HUES64 (cell line): ENCODE measurements around the gene SCNN1A.
A peak's percentile ranks its signal among the peaks of the same experiment; 100 is the strongest.

ENCODE experiments used
- H3K27ac ChIP-seq: 2 replicates; pipeline ENCODE4 v1.7.0; 2013; ENCODE audit warnings: low read depth, low read length, inconsistent platforms
- H3K27me3 ChIP-seq: 2 replicates; pipeline ENCODE4 v1.6.1; 2013; ENCODE audit warnings: mild to moderate bottlenecking, low read length; ENCODE audit not compliant: insufficient read depth
- H3K36me3 ChIP-seq: 2 replicates; pipeline ENCODE4 v1.6.1; 2013; ENCODE audit warnings: mild to moderate bottlenecking, low read length; ENCODE audit not compliant: insufficient read depth
- H3K4me1 ChIP-seq: 2 replicates; pipeline ENCODE4 v1.6.1; 2013; ENCODE audit warnings: mild to moderate bottlenecking, low read length, moderate library complexity; ENCODE audit not compliant: insufficient read depth
- H3K4me3 ChIP-seq: 2 replicates; pipeline ENCODE4 v1.5.1; 2013; ENCODE audit warnings: mild to moderate bottlenecking, low read length, moderate library complexity
- H3K9ac ChIP-seq: 2 replicates; pipeline ENCODE4 v1.6.1; 2013; ENCODE audit warnings: mild to moderate bottlenecking, low read depth, low read length
- H3K9me3 ChIP-seq: 2 replicates; pipeline ENCODE4 v1.6.1; 2013; ENCODE audit warnings: low read depth, low read length; ENCODE audit not compliant: insufficient read depth
- WGBS: fragments of 150-250, 120-280 bp; methylation state at CpG from one replicate; pipeline ENCODE4 v1.1.7; 2013; ENCODE audit warnings: missing lambda C conversion rate; 5-methylcytosine and 5-hydroxymethylcytosine counted together

Gene SCNN1A

DNA sequence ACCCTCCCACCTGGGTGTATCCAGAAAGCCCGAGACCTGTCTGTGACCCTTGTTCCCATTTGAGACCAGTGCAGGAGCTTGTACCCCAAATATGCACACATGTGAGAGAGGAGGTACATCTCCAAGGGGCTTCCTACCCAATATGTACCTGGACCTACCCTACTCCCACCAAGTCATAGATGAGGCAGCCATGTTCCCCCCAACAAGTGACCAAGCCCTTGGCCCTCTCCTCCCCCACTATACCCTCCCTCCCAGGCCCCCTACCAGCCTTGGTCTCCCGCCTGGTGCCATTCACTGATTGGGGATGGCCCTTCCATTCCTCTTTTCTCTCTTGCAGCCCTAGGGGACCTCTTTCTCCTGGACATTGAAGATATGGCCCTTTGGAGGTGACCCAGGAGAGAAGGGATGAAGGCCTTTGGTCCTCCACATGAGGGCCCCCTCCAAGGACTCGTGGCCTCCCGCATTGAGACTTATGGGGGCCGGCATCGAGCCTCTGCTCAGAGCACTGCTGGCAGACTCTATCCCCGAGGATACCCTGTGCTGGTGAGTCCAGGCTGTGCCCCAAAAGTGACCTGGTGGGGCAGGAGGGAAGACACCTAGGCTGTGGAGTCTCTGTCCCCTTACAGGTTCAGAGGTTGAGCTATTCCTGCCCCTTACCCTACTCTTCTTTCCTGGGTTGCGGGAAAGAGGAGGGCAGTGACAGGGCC, 63.4 kb downstream of the SCNN1A start:
- H3K36me3 ChIP-seq: peaks cover 17% of the 10 kb centered on the region
- 87% methylated on average over 8 of the region's 8 CpGs for WGBS
- no peak overlapping the region for H3K9ac ChIP-seq
- H3K27ac ChIP-seq: no peak overlapping the region
- H3K4me3 ChIP-seq: no peak overlapping the region
- peaks cover 6% of the 10 kb centered on the region for H3K27me3 ChIP-seq
- H3K9me3 ChIP-seq: no peaks in the 10 kb centered on the region
- peaks cover 16% of the 10 kb centered on the region for H3K4me1 ChIP-seq

GRCh38 chr12:6310771-6311610, 64.4 kb downstream of the SCNN1A start:
- 14% methylated on average over 43 of the region's 43 CpGs for WGBS
- H3K9ac ChIP-seq: peak overlapping the region; percentile 47; the same call in 1 of the 2 replicates
- peaks cover 6% of the 10 kb centered on the region for H3K27me3 ChIP-seq
- no peak overlapping the region for H3K27ac ChIP-seq
- peaks cover 17% of the 10 kb centered on the region for H3K36me3 ChIP-seq
- peak overlapping the region; percentile 58 for H3K4me3 ChIP-seq
- H3K4me1 ChIP-seq: peaks cover 12% of the 10 kb centered on the region
- no peaks in the 10 kb centered on the region for H3K9me3 ChIP-seq

GRCh38 chr12:6307529-6307928, 67.8 kb downstream of the SCNN1A start:
- 85% methylated on average over 5 of the region's 5 CpGs for WGBS

DNA sequence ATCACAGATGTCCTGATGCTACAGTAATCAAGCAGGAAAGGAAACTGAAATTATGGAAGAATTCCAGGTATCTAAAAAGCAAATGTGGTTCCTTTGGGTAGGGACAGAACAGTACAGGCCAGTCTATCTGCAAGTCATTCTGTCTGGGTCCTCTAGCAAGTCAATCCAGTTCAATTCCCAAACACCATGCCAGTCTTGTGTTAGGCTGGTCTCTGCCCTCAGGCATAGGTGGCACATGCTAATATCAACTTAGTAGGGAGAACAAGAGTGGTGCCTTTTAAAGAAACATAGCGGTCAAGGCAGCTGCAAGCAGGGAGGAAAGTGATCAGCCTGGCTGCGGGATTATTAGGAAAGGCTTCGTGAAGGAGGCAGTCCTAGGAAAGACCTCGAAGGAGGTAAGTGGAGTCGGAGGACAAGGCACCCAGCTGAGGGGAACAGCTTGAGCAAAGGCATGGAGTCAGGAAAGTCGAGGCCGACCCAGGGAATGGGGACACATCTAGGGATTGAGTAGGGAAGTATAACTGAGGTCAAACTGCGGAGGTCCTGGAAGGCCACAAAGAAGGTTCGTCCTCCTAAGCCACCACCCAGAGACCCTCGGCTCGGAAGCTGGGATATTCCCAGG, 68.7 kb downstream of the SCNN1A start:
- H3K36me3 ChIP-seq: no peaks in the 10 kb centered on the region
- peaks cover 6% of the 10 kb centered on the region for H3K27me3 ChIP-seq
- no peak overlapping the region for H3K4me3 ChIP-seq
- no peaks in the 10 kb centered on the region for H3K9me3 ChIP-seq
- WGBS: 89% methylated on average over 11 of the region's 11 CpGs
- no peak overlapping the region for H3K9ac ChIP-seq
- no peak overlapping the region for H3K27ac ChIP-seq
- H3K4me1 ChIP-seq: peaks cover 6% of the 10 kb centered on the region; the same call in 1 of the 2 replicates

More at GRCh38 chr12:6307529-6307928, 67.8 kb downstream of the SCNN1A start:
- no peak overlapping the region for H3K9ac ChIP-seq
- no peaks in the 10 kb centered on the region for H3K9me3 ChIP-seq
- H3K36me3 ChIP-seq: no peaks in the 10 kb centered on the region
- H3K27me3 ChIP-seq: peaks cover 6% of the 10 kb centered on the region
- no peak overlapping the region for H3K4me3 ChIP-seq
- H3K27ac ChIP-seq: no peak overlapping the region
- H3K4me1 ChIP-seq: peaks cover 6% of the 10 kb centered on the region; the same call in 1 of the 2 replicates

GRCh38 chr12:6306151-6306550, 69.2 kb downstream of the SCNN1A start:
- 97% methylated on average over 6 of the region's 6 CpGs for WGBS
- Histone ChIP-seq H3K36me3 (no peaks in the 10 kb centered on the region), H3K27me3 (peaks cover 6% of the 10 kb centered on the region), H3K4me3 (no peak overlapping the region), H3K9ac (no peak overlapping the region), H3K27ac (no peak overlapping the region), H3K4me1 (peaks cover 3% of the 10 kb centered on the region; the same call in 1 of the 2 replicates), H3K9me3 (no peaks in the 10 kb centered on the region)

- H3K4me1 ChIP-seq: no peaks in the 10 kb centered on the region
- no peak overlapping the region for H3K4me3 ChIP-seq
- no peaks in the 10 kb centered on the region for H3K36me3 ChIP-seq
- no peak overlapping the region for H3K27ac ChIP-seq
- no peaks in the 10 kb centered on the region for H3K9me3 ChIP-seq
- 90% methylated on average over 5 of the region's 5 CpGs for WGBS
- no peak overlapping the region for H3K9ac ChIP-seq
- H3K27me3 ChIP-seq: no peaks in the 10 kb centered on the region; the same call in 1 of the 2 replicates
Measured at GRCh38 chr12:6303071-6303470, 72.3 kb downstream of the SCNN1A start.

GRCh38 chr12:6302621-6303020, 72.7 kb downstream of the SCNN1A start:
- Histone ChIP-seq H3K4me3 (no peak overlapping the region), H3K4me1 (no peaks in the 10 kb centered on the region), H3K36me3 (no peaks in the 10 kb centered on the region), H3K27me3 (no peaks in the 10 kb centered on the region; the same call in 1 of the 2 replicates), H3K9ac (no peak overlapping the region), H3K27ac (no peak overlapping the region), H3K9me3 (no peaks in the 10 kb centered on the region)
- 91% methylated on average over 3 of the region's 3 CpGs for WGBS

DNA sequence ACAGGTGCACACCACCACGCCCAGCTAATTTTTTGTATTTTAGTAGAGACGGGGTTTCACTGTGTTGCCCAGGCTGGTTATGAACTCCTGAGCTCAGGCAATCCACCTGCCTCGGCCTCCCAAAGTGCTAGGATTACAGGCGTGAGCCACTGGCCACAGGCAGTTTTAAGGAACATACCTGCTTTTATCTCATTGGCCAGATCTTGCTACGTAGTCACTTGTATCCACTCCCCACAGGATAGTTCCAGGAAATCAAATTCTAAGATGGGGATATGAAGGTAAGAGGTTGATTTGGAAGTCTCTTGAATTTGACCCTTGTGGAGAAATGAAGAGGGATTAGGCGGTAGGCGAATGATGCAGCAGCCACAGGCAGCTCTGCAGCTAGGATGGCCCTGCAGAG, 73.6 kb downstream of the SCNN1A start:
- 88% methylated on average over 7 of the region's 7 CpGs for WGBS
- no peaks in the 10 kb centered on the region for H3K36me3 ChIP-seq
- no peak overlapping the region for H3K4me3 ChIP-seq
- no peak overlapping the region for H3K9ac ChIP-seq
- no peak overlapping the region for H3K27ac ChIP-seq
- no peaks in the 10 kb centered on the region; the same call in 1 of the 2 replicates for H3K27me3 ChIP-seq
- no peaks in the 10 kb centered on the region for H3K4me1 ChIP-seq
- H3K9me3 ChIP-seq: no peaks in the 10 kb centered on the region

- Histone ChIP-seq H3K4me1 (no peaks in the 10 kb centered on the region), H3K27me3 (no peaks in the 10 kb centered on the region), H3K9me3 (no peaks in the 10 kb centered on the region), H3K4me3 (no peak overlapping the region), H3K9ac (no peak overlapping the region), H3K36me3 (no peaks in the 10 kb centered on the region), H3K27ac (no peak overlapping the region)
- WGBS: 96% methylated on average over 9 of the region's 10 CpGs
Measured at GRCh38 chr12:6297170-6297569, 78.2 kb downstream of the SCNN1A start.
